Activated CD4-positive, alpha-beta memory T cell treated with anti-CD3 and anti-CD28 coated beads, Interleukin-2, amount 10 ng/mL, durations not matched to agents 7 days and 5 days (primary cell): ENCODE results near the gene LILRA1. TPM values are rescaled to one million over a fixed set of nuclear protein-coding genes. Genes with fewer than 3 reads are reported as not detected.
"Not testable (repeated sequence)": the region's sequence is repeated elsewhere in the genome, so short reads cannot be mapped to it uniquely, and the experiment has no call there.

Experiments
- CTCF ChIA-PET: fragments of 350-600 bp; sonication (Branson Sonifier 250); formaldehyde crosslinking; loops from one replicate; lab custom pipeline; 2021; ENCODE audit warnings: antibody characterized with exemption, inconsistent platforms; lab: Charles Lee
- POLR2A ChIA-PET: fragments of 350-600 bp; sonication (Branson Sonifier 250); formaldehyde crosslinking; loops from one replicate; lab custom pipeline; 2021; ENCODE audit warnings: antibody characterized with exemption; lab: Charles Lee
- DNase-seq: peaks from one replicate; pipeline ENCODE4 v3.0.0-alpha.2; 2020
- H3K27ac Mint-ChIP-seq: one replicate; pipeline ENCODE4 v1.8.0; 2021; ENCODE audit warnings: mild to moderate bottlenecking, mixed read lengths
- H3K27me3 Mint-ChIP-seq: one replicate; pipeline ENCODE4 v1.8.0; 2021; ENCODE audit warnings: mixed read lengths
- H3K36me3 Mint-ChIP-seq: one replicate; pipeline ENCODE4 v1.8.0; 2021; ENCODE audit warnings: low read depth, mixed read lengths
- H3K4me1 Mint-ChIP-seq: one replicate; pipeline ENCODE4 v1.8.0; 2021; ENCODE audit warnings: mixed read lengths
- H3K4me3 Mint-ChIP-seq: one replicate; pipeline ENCODE4 v1.8.0; 2021; ENCODE audit warnings: mild to moderate bottlenecking, mixed read lengths
- H3K9me3 Mint-ChIP-seq: one replicate; pipeline ENCODE4 v1.8.0; 2021; ENCODE audit warnings: mixed read lengths
- total RNA-seq, 2 experiments: library from RNA; stranded (reverse); gene quantifications; one replicate each; pipeline ENCODE4 v1.2.3, GENCODE V29; 2021

LILRA1 gene
- total RNA-seq, 2 experiments from 2014 or later: not detected

GRCh38 chr19:54616821-54617560 lies 23.6 kb downstream of the LILRA1 start:
- H3K4me1 Mint-ChIP-seq: no peaks in the 10 kb centered on the region
- no peak overlapping the region for H3K27ac Mint-ChIP-seq
- DNase-seq: no peak
- no peaks in the 10 kb centered on the region for H3K9me3 Mint-ChIP-seq
- ChIA-PET CTCF (interaction anchor here (0.6 to 0.8 kb wide), 2 partner anchors 21 to 128 kb away, joined by 3 read pairs; no protein-coding TSS in a partner anchor), POLR2A (interaction anchor here (0.6 kb wide), 1 partner anchor 85 kb away, joined by 3 read pairs; no protein-coding TSS in a partner anchor)
- H3K36me3 Mint-ChIP-seq: no peaks in the 10 kb centered on the region
- H3K27me3 Mint-ChIP-seq: peaks cover 17% of the 10 kb centered on the region
- no peak overlapping the region for H3K4me3 Mint-ChIP-seq

GRCh38 chr19:54620464-54620863 lies 27.0 kb downstream of the LILRA1 start:
- DNase-seq: no peak
- peaks cover 24% of the 10 kb centered on the region for H3K27me3 Mint-ChIP-seq

GRCh38 chr19:54622431-54622830 lies 29.0 kb downstream of the LILRA1 start:
- Mint-ChIP-seq H3K27me3 (peaks cover 26% of the 10 kb centered on the region), H3K4me3 (no peak overlapping the region), H3K36me3 (no peaks in the 10 kb centered on the region), H3K9me3 (no peaks in the 10 kb centered on the region), H3K27ac (no peak overlapping the region), H3K4me1 (no peaks in the 10 kb centered on the region)
- CTCF ChIA-PET: no interaction called here
- DNase-seq: no peak
- POLR2A ChIA-PET: no interaction called here

More at GRCh38 chr19:54620464-54620863, 27.0 kb downstream of the LILRA1 start:
- no peak overlapping the region for H3K4me3 Mint-ChIP-seq
- no peaks in the 10 kb centered on the region for H3K9me3 Mint-ChIP-seq
- ChIA-PET POLR2A (no interaction called here), CTCF (no interaction called here)
- no peaks in the 10 kb centered on the region for H3K4me1 Mint-ChIP-seq
- H3K27ac Mint-ChIP-seq: no peak overlapping the region
- no peaks in the 10 kb centered on the region for H3K36me3 Mint-ChIP-seq

- peaks cover 27% of the 10 kb centered on the region for H3K27me3 Mint-ChIP-seq
- H3K9me3 Mint-ChIP-seq, H3K4me1 Mint-ChIP-seq, DNase-seq, CTCF ChIA-PET, H3K36me3 Mint-ChIP-seq, H3K4me3 Mint-ChIP-seq, POLR2A ChIA-PET, H3K27ac Mint-ChIP-seq: not testable (repeated sequence)
These were observed 30.8 kb downstream of the LILRA1 start for GRCh38 chr19:54624234-54624633.

- H3K27me3 Mint-ChIP-seq: peaks cover 32% of the 10 kb centered on the region
- H3K9me3 Mint-ChIP-seq, DNase-seq, H3K4me1 Mint-ChIP-seq, H3K27ac Mint-ChIP-seq, H3K4me3 Mint-ChIP-seq, H3K36me3 Mint-ChIP-seq, CTCF ChIA-PET, POLR2A ChIA-PET: not testable (repeated sequence)
These were observed 31.7 kb downstream of the LILRA1 start for GRCh38 chr19:54624934-54625730.

- peaks cover 2% of the 10 kb centered on the region for H3K4me1 Mint-ChIP-seq
- H3K27ac Mint-ChIP-seq: no peak overlapping the region
- ChIA-PET POLR2A (no interaction called here), CTCF (no interaction called here)
- no peak overlapping the region for H3K4me3 Mint-ChIP-seq
- H3K9me3 Mint-ChIP-seq: no peaks in the 10 kb centered on the region
- DNase-seq: no peak
- peaks cover 31% of the 10 kb centered on the region for H3K27me3 Mint-ChIP-seq
- no peaks in the 10 kb centered on the region for H3K36me3 Mint-ChIP-seq
These were observed 33.3 kb downstream of the LILRA1 start for GRCh38 chr19:54626757-54627156.

GRCh38 chr19:54627912-54628311 lies 34.5 kb downstream of the LILRA1 start:
- H3K36me3 Mint-ChIP-seq, DNase-seq, H3K4me1 Mint-ChIP-seq, POLR2A ChIA-PET, H3K9me3 Mint-ChIP-seq, H3K4me3 Mint-ChIP-seq, CTCF ChIA-PET, H3K27ac Mint-ChIP-seq: not testable (repeated sequence)
- peaks cover 22% of the 10 kb centered on the region for H3K27me3 Mint-ChIP-seq

- POLR2A ChIA-PET, H3K36me3 Mint-ChIP-seq, DNase-seq: not testable (repeated sequence)
These were observed 36.8 kb downstream of the LILRA1 start, which contains the start of gene LILRB1 for GRCh38 chr19:54630262-54630661. TSS of gene LILRB1 (plus strand) at chr19:54630484. CDS start at chr19:54631074, 590 bp downstream.

GRCh38 chr19:54630782-54631181 lies 37.4 kb downstream of the LILRA1 start:
- peaks cover 2% of the 10 kb centered on the region for H3K4me1 Mint-ChIP-seq
- no peak overlapping the region for H3K4me3 Mint-ChIP-seq
- peaks cover 20% of the 10 kb centered on the region for H3K27me3 Mint-ChIP-seq
- POLR2A ChIA-PET: no interaction called here
- no peak overlapping the region for H3K27ac Mint-ChIP-seq
- CTCF ChIA-PET: no interaction called here
- H3K9me3 Mint-ChIP-seq: no peaks in the 10 kb centered on the region
- no peaks in the 10 kb centered on the region for H3K36me3 Mint-ChIP-seq
- DNase-seq: no peak

More at GRCh38 chr19:54630262-54630661, 36.8 kb downstream of the LILRA1 start, which contains the start of gene LILRB1:
- H3K27ac Mint-ChIP-seq, H3K4me1 Mint-ChIP-seq, H3K4me3 Mint-ChIP-seq, H3K9me3 Mint-ChIP-seq, CTCF ChIA-PET: not testable (repeated sequence)
- peaks cover 22% of the 10 kb centered on the region for H3K27me3 Mint-ChIP-seq

GRCh38 chr19:54631489-54632337 lies 38.3 kb downstream of the LILRA1 start:
- H3K27me3 Mint-ChIP-seq: peaks cover 17% of the 10 kb centered on the region
- H3K9me3 Mint-ChIP-seq, DNase-seq, POLR2A ChIA-PET, H3K4me1 Mint-ChIP-seq, H3K36me3 Mint-ChIP-seq, H3K27ac Mint-ChIP-seq, CTCF ChIA-PET, H3K4me3 Mint-ChIP-seq: not testable (repeated sequence)

- H3K9me3 Mint-ChIP-seq, H3K4me1 Mint-ChIP-seq, POLR2A ChIA-PET, H3K36me3 Mint-ChIP-seq, DNase-seq, H3K27ac Mint-ChIP-seq, H3K4me3 Mint-ChIP-seq, CTCF ChIA-PET: not testable (repeated sequence)
- peaks cover 15% of the 10 kb centered on the region for H3K27me3 Mint-ChIP-seq
These were observed 39.1 kb downstream of the LILRA1 start for GRCh38 chr19:54632517-54632916.

- Mint-ChIP-seq H3K4me1 (peaks cover 2% of the 10 kb centered on the region), H3K4me3 (no peak overlapping the region), H3K27ac (no peak overlapping the region), H3K27me3 (peaks cover 15% of the 10 kb centered on the region), H3K9me3 (no peaks in the 10 kb centered on the region), H3K36me3 (no peaks in the 10 kb centered on the region)
- no peak for DNase-seq
- CTCF ChIA-PET: interaction anchor here (0.6 kb wide), 1 partner anchor 42 kb away, joined by 3 read pairs; no protein-coding TSS in a partner anchor
- POLR2A ChIA-PET: no interaction called here
These were observed 40.0 kb downstream of the LILRA1 start for GRCh38 chr19:54633401-54633800.
